ENCODE data around the gene MANSC4.
A peak's percentile ranks its signal among the peaks of the same experiment; 100 is the strongest.
"Not testable (repeated sequence)": the region's sequence is repeated elsewhere in the genome, so short reads cannot be mapped to it uniquely, and the experiment has no call there.

Gene MANSC4

GRCh38 chr12:27747111-27747820 lies 32.8 kb downstream of the MANSC4 start:
- DNase-seq = no peak

GRCh38 chr12:27745734-27746133 lies 34.3 kb downstream of the MANSC4 start:
- DNase-seq = not testable (repeated sequence)

GRCh38 chr12:27743601-27744000 lies 36.4 kb downstream of the MANSC4 start:
- no peak for DNase-seq

- DNase-seq = not testable (repeated sequence)
Measured at GRCh38 chr12:27734321-27734720, 45.7 kb downstream of the MANSC4 start.

GRCh38 chr12:27733791-27734190 lies 46.2 kb downstream of the MANSC4 start:
- no peak for DNase-seq

GRCh38 chr12:27733052-27733656 lies 46.9 kb downstream of the MANSC4 start:
- DNase-seq = peak; percentile 18 to 33

- DNase-seq = no peak
Measured at GRCh38 chr12:27732281-27732680, 47.8 kb downstream of the MANSC4 start.

GRCh38 chr12:27730097-27730588 lies 49.9 kb downstream of the MANSC4 start:
- no peak for DNase-seq

GRCh38 chr12:27723212-27723611 lies 56.8 kb downstream of the MANSC4 start:
- DNase-seq = no peak

Data from activated CD4-positive, alpha-beta T cell treated with anti-CD3 and anti-CD28 coated beads for 4 hours (primary cell).